ENCODE measurements around the gene ZNF614.

GRCh38 chr19:52039169-52039568 lies 11.0 kb upstream of the ZNF614 start:
- TF ChIP-seq, protein P1, sequence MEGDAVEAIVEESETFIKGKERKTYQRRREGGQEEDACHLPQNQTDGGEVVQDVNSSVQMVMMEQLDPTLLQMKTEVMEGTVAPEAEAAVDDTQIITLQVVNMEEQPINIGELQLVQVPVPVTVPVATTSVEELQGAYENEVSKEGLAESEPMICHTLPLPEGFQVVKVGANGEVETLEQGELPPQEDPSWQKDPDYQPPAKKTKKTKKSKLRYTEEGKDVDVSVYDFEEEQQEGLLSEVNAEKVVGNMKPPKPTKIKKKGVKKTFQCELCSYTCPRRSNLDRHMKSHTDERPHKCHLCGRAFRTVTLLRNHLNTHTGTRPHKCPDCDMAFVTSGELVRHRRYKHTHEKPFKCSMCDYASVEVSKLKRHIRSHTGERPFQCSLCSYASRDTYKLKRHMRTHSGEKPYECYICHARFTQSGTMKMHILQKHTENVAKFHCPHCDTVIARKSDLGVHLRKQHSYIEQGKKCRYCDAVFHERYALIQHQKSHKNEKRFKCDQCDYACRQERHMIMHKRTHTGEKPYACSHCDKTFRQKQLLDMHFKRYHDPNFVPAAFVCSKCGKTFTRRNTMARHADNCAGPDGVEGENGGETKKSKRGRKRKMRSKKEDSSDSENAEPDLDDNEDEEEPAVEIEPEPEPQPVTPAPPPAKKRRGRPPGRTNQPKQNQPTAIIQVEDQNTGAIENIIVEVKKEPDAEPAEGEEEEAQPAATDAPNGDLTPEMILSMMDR (IDR thresholded peaks at IDR 0.05; ENCODE audit: insufficient read depth, low read length, poor library complexity, severe bottlenecking), result no peak
- no peak for TF ChIP-seq EZH2phosphoT487 (conservative IDR thresholded peaks at IDR 0.05; ENCODE audit: low read length)
